ENCODE measurements around the gene MEGF11.

The MEGF11 gene

GRCh38 chr15:65940618-65940909 is 313.0 kb downstream of the MEGF11 start:
- no peak overlapping the region for H3K4me2 ChIP-seq (ENCODE audit: low read length)
- H2AFZ ChIP-seq (ENCODE audit: low read depth, low read length) = no peak overlapping the region
- no peaks in the 10 kb centered on the region for H3K9me3 ChIP-seq (ENCODE audit: insufficient read depth, low read length)
- H4K20me1 ChIP-seq (ENCODE audit: insufficient read depth, low read length) = no peaks in the 10 kb centered on the region
- no peak overlapping the region for H3K9ac ChIP-seq (ENCODE audit: low read length)
- H3K27ac ChIP-seq (ENCODE audit: low read length) = no peak overlapping the region
- no peaks in the 10 kb centered on the region for H3K36me3 ChIP-seq (replicated peaks; ENCODE audit: low read depth, low read length)
- H3K27me3 ChIP-seq (ENCODE audit: low read depth, low read length) = 0 out of 2 replicates have a peak, but pooled peaks cover 4% of the 10 kb centered on the region
- H3K4me3 ChIP-seq (ENCODE audit: low read length) = no peak overlapping the region
- TF ChIP-seq, protein P1, sequence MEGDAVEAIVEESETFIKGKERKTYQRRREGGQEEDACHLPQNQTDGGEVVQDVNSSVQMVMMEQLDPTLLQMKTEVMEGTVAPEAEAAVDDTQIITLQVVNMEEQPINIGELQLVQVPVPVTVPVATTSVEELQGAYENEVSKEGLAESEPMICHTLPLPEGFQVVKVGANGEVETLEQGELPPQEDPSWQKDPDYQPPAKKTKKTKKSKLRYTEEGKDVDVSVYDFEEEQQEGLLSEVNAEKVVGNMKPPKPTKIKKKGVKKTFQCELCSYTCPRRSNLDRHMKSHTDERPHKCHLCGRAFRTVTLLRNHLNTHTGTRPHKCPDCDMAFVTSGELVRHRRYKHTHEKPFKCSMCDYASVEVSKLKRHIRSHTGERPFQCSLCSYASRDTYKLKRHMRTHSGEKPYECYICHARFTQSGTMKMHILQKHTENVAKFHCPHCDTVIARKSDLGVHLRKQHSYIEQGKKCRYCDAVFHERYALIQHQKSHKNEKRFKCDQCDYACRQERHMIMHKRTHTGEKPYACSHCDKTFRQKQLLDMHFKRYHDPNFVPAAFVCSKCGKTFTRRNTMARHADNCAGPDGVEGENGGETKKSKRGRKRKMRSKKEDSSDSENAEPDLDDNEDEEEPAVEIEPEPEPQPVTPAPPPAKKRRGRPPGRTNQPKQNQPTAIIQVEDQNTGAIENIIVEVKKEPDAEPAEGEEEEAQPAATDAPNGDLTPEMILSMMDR (IDR thresholded peaks at IDR 0.05; ENCODE audit: low read depth, low read length) = no peak
- no peak for TF ChIP-seq EZH2phosphoT487 (IDR thresholded peaks at IDR 0.05; ENCODE audit: low read depth)
- no peaks in the 10 kb centered on the region for H3K4me1 ChIP-seq (ENCODE audit: low read length)
- no peaks in the 10 kb centered on the region for H3K79me2 ChIP-seq (ENCODE audit: low read length)

GRCh38 chr15:65939901-65940617 is 313.5 kb downstream of the MEGF11 start:
- no peaks in the 10 kb centered on the region for H3K79me2 ChIP-seq (ENCODE audit: low read length)
- H4K20me1 ChIP-seq (ENCODE audit: insufficient read depth, low read length) = no peaks in the 10 kb centered on the region
- H3K36me3 ChIP-seq (replicated peaks; ENCODE audit: low read depth, low read length) = no peaks in the 10 kb centered on the region
- no peak overlapping the region for H3K4me2 ChIP-seq (ENCODE audit: low read length)
- TF ChIP-seq EZH2phosphoT487 (IDR thresholded peaks at IDR 0.05; ENCODE audit: low read depth) = no peak
- TF ChIP-seq, protein P1 (IDR thresholded peaks at IDR 0.05; ENCODE audit: low read depth, low read length) = no peak
- no peaks in the 10 kb centered on the region for H3K4me1 ChIP-seq (ENCODE audit: low read length)
- H3K27ac ChIP-seq (ENCODE audit: low read length) = no peak overlapping the region
- H3K27me3 ChIP-seq (ENCODE audit: low read depth, low read length) = 0 out of 2 replicates have a peak, but pooled peaks cover 4% of the 10 kb centered on the region
- no peaks in the 10 kb centered on the region for H3K9me3 ChIP-seq (ENCODE audit: insufficient read depth, low read length)
- H3K4me3 ChIP-seq (ENCODE audit: low read length) = no peak overlapping the region
- H2AFZ ChIP-seq (ENCODE audit: low read depth, low read length) = no peak overlapping the region
- no peak overlapping the region for H3K9ac ChIP-seq (ENCODE audit: low read length)

GRCh38 chr15:65938604-65939003 is 314.9 kb downstream of the MEGF11 start:
- TF ChIP-seq, protein P1 (IDR thresholded peaks at IDR 0.05; ENCODE audit: low read depth, low read length) = no peak
- TF ChIP-seq EZH2phosphoT487 (IDR thresholded peaks at IDR 0.05; ENCODE audit: low read depth) = no peak
- H3K4me2 ChIP-seq (ENCODE audit: low read length) = no peak overlapping the region

GRCh38 chr15:65937476-65937875 is 316.1 kb downstream of the MEGF11 start:
- Histone ChIP-seq H2AFZ (ENCODE audit: low read depth, low read length) (no peak overlapping the region), H3K79me2 (ENCODE audit: low read length) (no peaks in the 10 kb centered on the region), H3K27ac (ENCODE audit: low read length) (no peak overlapping the region), H3K9me3 (ENCODE audit: insufficient read depth, low read length) (no peaks in the 10 kb centered on the region), H3K4me2 (ENCODE audit: low read length) (no peak overlapping the region), H3K9ac (ENCODE audit: low read length) (no peak overlapping the region), H3K4me3 (ENCODE audit: low read length) (no peak overlapping the region), H4K20me1 (ENCODE audit: insufficient read depth, low read length) (no peaks in the 10 kb centered on the region), H3K27me3 (ENCODE audit: low read depth, low read length) (0 out of 2 replicates have a peak, but pooled peaks cover 4% of the 10 kb centered on the region), H3K36me3 (replicated peaks; ENCODE audit: low read depth, low read length) (no peaks in the 10 kb centered on the region), H3K4me1 (ENCODE audit: low read length) (no peaks in the 10 kb centered on the region)
- TF ChIP-seq, protein P1 (IDR thresholded peaks at IDR 0.05; ENCODE audit: low read depth, low read length) = no peak
- TF ChIP-seq EZH2phosphoT487 (IDR thresholded peaks at IDR 0.05; ENCODE audit: low read depth) = no peak

More at GRCh38 chr15:65938604-65939003, 314.9 kb downstream of the MEGF11 start:
- Histone ChIP-seq H3K79me2 (ENCODE audit: low read length) (no peaks in the 10 kb centered on the region), H2AFZ (ENCODE audit: low read depth, low read length) (no peak overlapping the region), H3K36me3 (replicated peaks; ENCODE audit: low read depth, low read length) (no peaks in the 10 kb centered on the region), H3K4me1 (ENCODE audit: low read length) (no peaks in the 10 kb centered on the region), H3K27ac (ENCODE audit: low read length) (no peak overlapping the region), H3K9ac (ENCODE audit: low read length) (no peak overlapping the region), H4K20me1 (ENCODE audit: insufficient read depth, low read length) (no peaks in the 10 kb centered on the region), H3K4me3 (ENCODE audit: low read length) (no peak overlapping the region), H3K27me3 (ENCODE audit: low read depth, low read length) (0 out of 2 replicates have a peak, but pooled peaks cover 4% of the 10 kb centered on the region), H3K9me3 (ENCODE audit: insufficient read depth, low read length) (no peaks in the 10 kb centered on the region)

Measured in OCI-LY3 (cell line).